ENCODE measurements around the gene ALPL. TPM values are rescaled to one million over a fixed set of nuclear protein-coding genes. Genes with fewer than 3 reads are reported as not detected.

The ALPL gene
- total and polyA plus RNA-seq, 12 donors, result 21.9 to 752 (median 70.6) TPM

DNA sequence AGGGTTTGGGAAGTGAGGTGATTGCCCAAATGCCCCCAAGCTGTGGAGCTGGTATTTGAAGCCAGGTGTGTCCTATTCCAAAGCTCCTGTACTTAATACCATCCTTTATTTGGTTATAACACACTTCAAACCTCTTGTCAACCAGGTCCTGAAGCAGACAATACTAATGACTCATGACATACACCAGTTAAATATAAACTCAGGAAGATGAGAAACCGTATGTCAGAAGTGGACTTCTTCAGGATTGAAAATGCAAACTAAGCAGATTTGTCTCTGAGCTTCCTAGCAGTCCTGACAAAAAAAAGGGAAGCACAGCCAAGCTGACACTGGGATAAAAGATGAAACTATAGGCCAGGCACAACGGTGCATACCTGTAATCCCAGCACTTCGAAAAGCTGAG lies 70.6 kb downstream of the ALPL start:
- H3K4me1 ChIP-seq (replicated peaks in 1 of 2), result no peaks in the 10 kb centered on the region
- no peak for TF ChIP-seq POLR2A (IDR thresholded peaks at IDR 0.05)
- TF ChIP-seq, protein P1, sequence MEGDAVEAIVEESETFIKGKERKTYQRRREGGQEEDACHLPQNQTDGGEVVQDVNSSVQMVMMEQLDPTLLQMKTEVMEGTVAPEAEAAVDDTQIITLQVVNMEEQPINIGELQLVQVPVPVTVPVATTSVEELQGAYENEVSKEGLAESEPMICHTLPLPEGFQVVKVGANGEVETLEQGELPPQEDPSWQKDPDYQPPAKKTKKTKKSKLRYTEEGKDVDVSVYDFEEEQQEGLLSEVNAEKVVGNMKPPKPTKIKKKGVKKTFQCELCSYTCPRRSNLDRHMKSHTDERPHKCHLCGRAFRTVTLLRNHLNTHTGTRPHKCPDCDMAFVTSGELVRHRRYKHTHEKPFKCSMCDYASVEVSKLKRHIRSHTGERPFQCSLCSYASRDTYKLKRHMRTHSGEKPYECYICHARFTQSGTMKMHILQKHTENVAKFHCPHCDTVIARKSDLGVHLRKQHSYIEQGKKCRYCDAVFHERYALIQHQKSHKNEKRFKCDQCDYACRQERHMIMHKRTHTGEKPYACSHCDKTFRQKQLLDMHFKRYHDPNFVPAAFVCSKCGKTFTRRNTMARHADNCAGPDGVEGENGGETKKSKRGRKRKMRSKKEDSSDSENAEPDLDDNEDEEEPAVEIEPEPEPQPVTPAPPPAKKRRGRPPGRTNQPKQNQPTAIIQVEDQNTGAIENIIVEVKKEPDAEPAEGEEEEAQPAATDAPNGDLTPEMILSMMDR (IDR thresholded peaks at IDR 0.05), result no peak
- DNase-seq, result no peak
- no peaks in the 10 kb centered on the region for H3K9me3 ChIP-seq (replicated peaks in 1 of 3)
- no peaks in the 10 kb centered on the region for H3K27me3 ChIP-seq
- H3K36me3 ChIP-seq (replicated peaks in 1 of 2), result no peaks in the 10 kb centered on the region
- 54 to 67% (median 62%) methylated on average over 3 of the region's 3 CpGs for WGBS, 4 donors
- H3K27ac ChIP-seq, result no peak overlapping the region
- intact Hi-C loops (cut with DNase I), result loop anchor here in 1 of 2 donors (10.0 kb wide), 1 partner anchor 205 kb away; no protein-coding TSS in a partner anchor
- H3K4me3 ChIP-seq, result no peak overlapping the region

DNA sequence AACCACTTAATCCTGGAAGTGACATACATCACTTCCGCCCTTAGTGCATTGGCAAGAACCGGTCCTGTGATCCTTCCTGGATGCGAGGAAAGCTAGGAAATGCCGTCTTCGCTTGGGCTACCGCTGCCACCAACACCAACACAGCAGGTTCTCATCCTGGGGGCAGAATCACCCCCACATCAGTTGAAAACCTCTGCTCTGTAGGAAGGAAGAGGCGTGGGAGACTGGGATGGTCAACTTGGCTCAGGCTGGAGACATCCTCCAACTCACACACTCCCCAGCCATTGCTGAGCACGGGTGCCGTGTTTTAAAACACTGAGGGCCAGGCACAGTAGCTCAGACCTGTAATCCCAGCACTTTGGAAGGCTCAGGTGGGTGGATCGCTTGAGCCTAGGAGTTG lies 74.9 kb downstream of the ALPL start:
- DNase-seq, result no peak
- Histone ChIP-seq H3K27me3 (no peaks in the 10 kb centered on the region), H3K27ac (peak overlapping the region in 3 of 5 donors; percentile 26 to 44 (median 29)), H3K36me3 (replicated peaks in 1 of 2) (no peaks in the 10 kb centered on the region), H3K4me1 (replicated peaks in 1 of 2) (peaks cover 16 to 25% of the 10 kb centered on the region in 2 donors), H3K4me3 (no peak overlapping the region), H3K9me3 (replicated peaks in 1 of 3) (no peaks in the 10 kb centered on the region)
- intact Hi-C loops (cut with DNase I), result no loop called here
- TF ChIP-seq, protein P1 (IDR thresholded peaks at IDR 0.05), result no peak
- no peak for TF ChIP-seq POLR2A (IDR thresholded peaks at IDR 0.05)
- WGBS, 4 donors, result 67 to 86% (median 76%) methylated on average over 10 of the region's 10 CpGs

DNA sequence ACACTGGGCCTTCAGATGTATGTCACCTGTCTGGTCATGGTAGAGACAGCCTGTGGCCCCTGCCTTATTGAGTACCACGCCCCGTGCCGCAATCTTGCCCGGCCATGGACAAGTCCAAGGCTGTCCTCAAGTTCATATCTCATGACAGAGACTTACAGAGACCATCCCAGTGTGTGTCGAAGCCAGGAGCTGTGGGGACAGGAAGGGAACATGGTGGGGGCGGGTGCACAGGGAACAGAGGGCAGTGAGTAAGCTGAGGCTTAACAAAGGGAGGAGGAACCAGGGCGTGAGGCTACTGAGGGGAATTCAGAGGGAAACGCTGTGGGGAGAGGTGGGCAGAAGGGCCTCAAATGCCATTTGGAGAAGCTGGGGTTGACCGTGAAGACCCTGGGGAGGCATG lies 75.8 kb downstream of the ALPL start:
- H3K9me3 ChIP-seq (replicated peaks in 1 of 3), result no peaks in the 10 kb centered on the region
- no peaks in the 10 kb centered on the region for H3K36me3 ChIP-seq (replicated peaks in 1 of 2)
- H3K4me1 ChIP-seq (replicated peaks in 1 of 2), result peaks cover 16 to 25% of the 10 kb centered on the region in 2 donors
- intact Hi-C loops (cut with DNase I), result no loop called here
- DNase-seq, result peak in 4 of 7 donors; percentile 52 to 67 (median 54)
- 38 to 58% (median 47%) methylated on average over 9 of the region's 9 CpGs for WGBS, 4 donors
- peak overlapping the region in 3 of 5 donors; percentile 62 to 89 (median 86) for H3K27ac ChIP-seq
- no peak overlapping the region for H3K4me3 ChIP-seq
- no peaks in the 10 kb centered on the region for H3K27me3 ChIP-seq
- TF ChIP-seq POLR2A (IDR thresholded peaks at IDR 0.05), result no peak
- TF ChIP-seq, protein P1 (IDR thresholded peaks at IDR 0.05), result no peak

DNA sequence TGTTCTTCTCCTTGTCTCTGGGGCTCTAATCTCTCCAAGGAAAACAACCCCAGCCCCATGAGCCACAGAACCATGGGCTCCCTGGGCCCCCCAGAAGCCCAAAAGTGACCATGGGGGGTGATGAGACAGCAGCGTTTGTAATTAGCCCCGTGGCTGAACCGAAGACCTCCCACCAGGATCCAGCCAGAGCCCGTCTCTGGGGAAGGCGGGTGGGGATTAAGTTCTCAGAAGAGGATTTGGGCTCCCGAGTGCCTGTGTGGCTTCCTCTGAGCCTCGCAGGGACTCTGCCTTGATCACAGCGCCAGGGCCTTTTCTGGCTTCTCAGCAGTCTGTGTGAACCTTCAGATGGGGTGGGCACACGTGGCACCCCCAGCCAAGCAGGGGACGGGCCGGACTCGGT lies 77.0 kb downstream of the ALPL start:
- no peaks in the 10 kb centered on the region for H3K9me3 ChIP-seq (replicated peaks in 1 of 3)
- H3K27me3 ChIP-seq, result no peaks in the 10 kb centered on the region
- intact Hi-C loops (cut with DNase I), result no loop called here
- DNase-seq, result no peak
- no peaks in the 10 kb centered on the region for H3K36me3 ChIP-seq (replicated peaks in 1 of 2)
- peak overlapping the region in 4 of 5 donors; percentile 6 to 89 (median 74) for H3K27ac ChIP-seq
- whole genome bisulfite sequencing, 4 donors, result 49 to 88% (median 56%) methylated on average over 4 to 12 of the region's 12 CpGs
- peaks cover 23 to 25% of the 10 kb centered on the region in 2 donors for H3K4me1 ChIP-seq (replicated peaks in 1 of 2)
- no peak overlapping the region for H3K4me3 ChIP-seq
- TF ChIP-seq, protein P1 (IDR thresholded peaks at IDR 0.05), result no peak
- no peak for TF ChIP-seq POLR2A (IDR thresholded peaks at IDR 0.05)
